Measurements from ENCODE around the gene SLC22A31. TPM values are rescaled to one million over a fixed set of nuclear protein-coding genes. Genes with fewer than 3 reads are reported as not detected.
"Not testable (repeated sequence)": the region's sequence is repeated elsewhere in the genome, so short reads cannot be mapped to it uniquely, and the experiment has no call there.

SLC22A31 gene
- total and polyA plus RNA-seq, 12 donors, result 0.28 to 3.2 (median 2.0) TPM; not detected in 5

- 56 to 65% (median 57%) methylated on average over 13 of the region's 13 CpGs for WGBS, 4 donors
- H3K27me3 ChIP-seq, result no peaks in the 10 kb centered on the region
- H3K4me1 ChIP-seq (replicated peaks in 1 of 2), result peaks cover 11 to 12% of the 10 kb centered on the region in 2 donors
- H3K9me3 ChIP-seq (replicated peaks in 1 of 3), result peaks cover 0 to 3% (median 0%) of the 10 kb centered on the region in 3 donors
- intact Hi-C loops (cut with DNase I), result loop anchor here in 1 of 2 donors (10.0 kb wide), 1 partner anchor 258 kb away; the partner anchor contains the start of gene SPG7
- DNase-seq, result no peak
- H3K36me3 ChIP-seq (replicated peaks in 1 of 2), result no peaks in the 10 kb centered on the region
- TF ChIP-seq POLR2A (IDR thresholded peaks at IDR 0.05) (no peak), CTCF (IDR thresholded peaks at IDR 0.05) (no peak)
- H3K4me3 ChIP-seq, result peak overlapping the region in 1 of 4 donors; percentile 82
- H3K27ac ChIP-seq, result peak overlapping the region in 2 of 5 donors; percentile 47 to 82
Measured at GRCh38 chr16:89246383-89246902, 46.1 kb upstream of the SLC22A31 start.

- Histone ChIP-seq H3K4me1 (replicated peaks in 1 of 2) (peaks cover 11 to 12% of the 10 kb centered on the region in 2 donors), H3K9me3 (replicated peaks in 1 of 3) (no peaks in the 10 kb centered on the region), H3K27ac (no peak overlapping the region), H3K36me3 (replicated peaks in 1 of 2) (no peaks in the 10 kb centered on the region), H3K27me3 (no peaks in the 10 kb centered on the region), H3K4me3 (no peak overlapping the region)
- DNase-seq, result no peak
- WGBS, 4 donors, result 62 to 68% (median 66%) methylated on average over 9 to 12 of the region's 12 CpGs
- TF ChIP-seq CTCF (IDR thresholded peaks at IDR 0.05) (no peak), POLR2A (IDR thresholded peaks at IDR 0.05) (no peak)
- intact Hi-C loops (cut with DNase I), result loop anchor here in 1 of 2 donors (5.0 to 10.0 kb wide), 2 partner anchors 48 to 260 kb away; partner anchors contain the start of gene SPG7
Measured at GRCh38 chr16:89244754-89245153, 44.4 kb upstream of the SLC22A31 start.

- 66 to 86% (median 78%) methylated on average over 11 to 13 of the region's 13 CpGs for WGBS, 4 donors
- not testable (repeated sequence) for H3K27me3 ChIP-seq; H3K9me3 ChIP-seq (replicated peaks in 1 of 3); H3K36me3 ChIP-seq (replicated peaks in 1 of 2); H3K4me3 ChIP-seq; DNase-seq; H3K27ac ChIP-seq
- intact Hi-C loops (cut with DNase I), result loop anchor here in 1 of 2 donors (5.0 to 10.0 kb wide), 2 partner anchors 48 to 261 kb away; partner anchors contain the start of gene SPG7
- H3K4me1 ChIP-seq (replicated peaks in 1 of 2), result peaks cover 11 to 12% of the 10 kb centered on the region in 2 donors
Measured at GRCh38 chr16:89244264-89244663, 43.9 kb upstream of the SLC22A31 start.

GRCh38 chr16:89243664-89244063, 43.3 kb upstream of the SLC22A31 start:
- Histone ChIP-seq H3K4me1 (replicated peaks in 1 of 2) (peaks cover 11 to 12% of the 10 kb centered on the region in 2 donors), H3K9me3 (replicated peaks in 1 of 3) (no peaks in the 10 kb centered on the region), H3K36me3 (replicated peaks in 1 of 2) (no peaks in the 10 kb centered on the region), H3K4me3 (no peak overlapping the region), H3K27ac (no peak overlapping the region), H3K27me3 (no peaks in the 10 kb centered on the region)
- TF ChIP-seq CTCF (IDR thresholded peaks at IDR 0.05) (no peak), POLR2A (IDR thresholded peaks at IDR 0.05) (no peak)
- WGBS, 4 donors, result 72 to 88% (median 80%) methylated on average over 3 to 5 of the region's 5 CpGs
- intact Hi-C loops (cut with DNase I), result loop anchor here in 1 of 2 donors (5.0 to 10.0 kb wide), 2 partner anchors 49 to 261 kb away; partner anchors contain the start of gene SPG7
- no peak for DNase-seq
